GM23248 (cell line): ENCODE measurements around the gene RHEB. TPM values are rescaled to one million over a fixed set of nuclear protein-coding genes. Genes with fewer than 3 reads are reported as not detected.
A peak's percentile ranks its signal among the peaks of the same experiment; 100 is the strongest.
"Not testable (repeated sequence)": the region's sequence is repeated elsewhere in the genome, so short reads cannot be mapped to it uniquely, and the experiment has no call there.

Source experiments
- DNase-seq: peaks from one replicate; pipeline ENCODE4 v3.0.0-alpha.2; 2015
- H2AFZ ChIP-seq: fragments of 200-600 bp; sonication (generic); 2 replicates; pipeline ENCODE4 v1.6.1; 2016; ENCODE audit warnings: antibody characterized with exemption
- H3F3A ChIP-seq: fragments of 200-600 bp; sonication (generic); 2 replicates; pipeline ENCODE4 v1.6.1; 2016; ENCODE audit warnings: mild to moderate bottlenecking, antibody characterized with exemption, mixed run types; ENCODE audit not compliant: insufficient read depth
- H3K27ac ChIP-seq: fragments of 200-600 bp; sonication (generic); 2 replicates; pipeline ENCODE4 v1.5.1; 2016; ENCODE audit warnings: mild to moderate bottlenecking
- H3K27me3 ChIP-seq: fragments of 200-600 bp; sonication (generic); replicated peaks from 2 replicates; pipeline ENCODE4 v1.6.1; 2016; ENCODE audit warnings: mild to moderate bottlenecking; ENCODE audit not compliant: insufficient read depth
- H3K36me3 ChIP-seq: fragments of 200-600 bp; sonication (generic); 2 replicates; pipeline ENCODE4 v1.6.1; 2016; ENCODE audit warnings: low read depth, mild to moderate bottlenecking
- H3K4me1 ChIP-seq: fragments of 200-600 bp; sonication (generic); 2 replicates; pipeline ENCODE4 v1.6.1; 2016; ENCODE audit warnings: mild to moderate bottlenecking; ENCODE audit not compliant: insufficient read depth
- H3K4me2 ChIP-seq: fragments of 200-600 bp; sonication (generic); one replicate; pipeline ENCODE4 v1.6.1; 2016; ENCODE audit warnings: mild to moderate bottlenecking; ENCODE audit not compliant: unreplicated experiment
- H3K4me3 ChIP-seq: fragments of 200-600 bp; sonication (generic); 2 replicates; pipeline ENCODE4 v1.5.1; 2016; ENCODE audit warnings: mild to moderate bottlenecking
- H3K79me2 ChIP-seq: fragments of 200-600 bp; sonication (generic); 2 replicates; pipeline ENCODE4 v1.6.1; 2016; ENCODE audit warnings: mild to moderate bottlenecking; ENCODE audit not compliant: insufficient read depth
- H3K9ac ChIP-seq: fragments of 200-600 bp; sonication (generic); 2 replicates; pipeline ENCODE4 v1.6.1; 2016; ENCODE audit warnings: mild to moderate bottlenecking
- H3K9me2 ChIP-seq: fragments of 200-600 bp; sonication (generic); 2 replicates; pipeline ENCODE4 v1.6.1; 2016; ENCODE audit warnings: mixed run types, mild to moderate bottlenecking, moderate library complexity; ENCODE audit not compliant: insufficient read depth
- H3K9me3 ChIP-seq: fragments of 200-600 bp; sonication (generic); one replicate; pipeline ENCODE4 v1.6.1; 2017; ENCODE audit warnings: low read depth
- H4K20me1 ChIP-seq: fragments of 200-600 bp; sonication (generic); 2 replicates; pipeline ENCODE4 v1.6.0; 2016; ENCODE audit not compliant: insufficient read depth
- EZH2 ChIP-seq: fragments of 200-600 bp; sonication (generic); IDR thresholded peaks from 2 replicates; pipeline ENCODE4 v1.6.1; 2018; ENCODE audit warnings: antibody characterized with exemption, mild to moderate bottlenecking; ENCODE audit not compliant: insufficient read depth, poor library complexity, severe bottlenecking
- EZH2phosphoT487 ChIP-seq: fragments of 200-600 bp; sonication (generic); IDR thresholded peaks from 2 replicates; pipeline ENCODE4 v1.6.1; 2018; ENCODE audit warnings: antibody characterized with exemption, moderate library complexity, mild to moderate bottlenecking, low read depth; ENCODE audit not compliant: insufficient read depth
- WGBS, 2 experiments: methylation state at CpG; one replicate each; pipeline ENCODE4 v1.1.6; 2015 to 2017; ENCODE audit warnings: low lambda C conversion rate in 2 of 2, low coverage in 1 of 2; ENCODE audit errors: missing lambda C conversion rate in 2 of 2; 5-methylcytosine and 5-hydroxymethylcytosine counted together
- in situ Hi-C: fragments of 300-500 bp; cut with MboI; formaldehyde crosslinking; loops from 2 replicates; pipeline ENCODE4 v1.15.0; 2020
- polyA plus RNA-seq: library from polyadenylated mRNA; unstranded; fragments of >200 nt; fragmentation: Nextera tagmentation; extraction: Ambion mirVana; gene quantifications from 2 replicates; pipeline ENCODE4 v1.2.1, GENCODE V29; 2016
- total RNA-seq: library from RNA; depleted of rRNA; stranded (reverse); fragments of >200 nt; shearing (Covaris generic); gene quantifications from 2 replicates; pipeline ENCODE4 v1.2.3, GENCODE V29; 2014

The RHEB gene
- total and polyA plus RNA-seq, 2 experiments from 2014 or later, result 86.4 to 235 TPM

DNA sequence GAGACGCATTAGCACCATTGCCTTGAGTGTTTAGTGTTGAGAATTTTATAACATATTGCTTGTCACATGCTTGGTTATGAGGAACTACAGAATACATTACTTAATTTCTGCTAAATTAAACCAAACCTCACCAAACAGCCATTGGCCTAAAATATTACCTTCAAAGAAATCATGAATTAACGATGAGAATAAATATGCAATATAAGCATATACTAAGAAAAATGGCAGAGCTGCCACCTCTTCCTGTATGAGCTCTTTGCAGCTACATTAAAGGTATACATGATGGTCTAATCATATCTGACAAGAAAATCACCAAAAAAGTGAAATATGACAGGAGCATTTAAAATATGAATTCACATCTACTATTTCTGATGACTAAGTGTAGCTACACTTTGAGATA lies 5.2 kb upstream of the RHEB start:
- Histone ChIP-seq H3K79me2 (no peaks in the 10 kb centered on the region), H3K4me3 (no peak overlapping the region), H3K9ac (no peak overlapping the region), H2AFZ (no peak overlapping the region), H3K4me1 (peaks cover 3% of the 10 kb centered on the region; the same call in 1 of the 2 replicates), H3F3A (no peaks in the 10 kb centered on the region), H4K20me1 (no peaks in the 10 kb centered on the region), H3K9me2 (no peaks in the 10 kb centered on the region), H3K27ac (no peak overlapping the region), H3K9me3 (no peaks in the 10 kb centered on the region), H3K27me3 (no peaks in the 10 kb centered on the region), H3K4me2 (no peak overlapping the region), H3K36me3 (no peaks in the 10 kb centered on the region)
- no peak for TF ChIP-seq EZH2phosphoT487
- no peak for DNase-seq
- WGBS, 2 experiments, result 93 to 97% methylated on average over 2 of the region's 2 CpGs
- in situ Hi-C loops, result no loop called here

DNA sequence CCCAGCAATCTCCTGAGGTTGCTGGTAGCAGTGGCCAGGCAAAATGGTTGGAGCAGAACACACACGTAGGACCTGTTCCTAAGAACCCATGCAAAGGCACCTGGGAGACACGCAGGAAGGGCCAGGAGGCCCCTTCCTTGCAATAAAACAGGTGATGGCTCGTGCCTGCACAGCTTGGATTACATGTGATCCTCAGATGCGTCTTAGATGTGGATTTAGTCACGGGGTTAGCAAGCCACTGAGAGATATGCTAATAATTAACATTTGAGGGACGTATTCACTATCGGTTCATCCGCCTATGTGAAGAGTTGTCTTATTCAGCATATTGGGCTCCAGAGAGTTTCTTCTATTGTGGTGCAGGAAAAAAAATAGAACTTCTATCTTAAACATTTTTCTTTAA lies 4.6 kb upstream of the RHEB start:
- H3K9me2 ChIP-seq, result no peaks in the 10 kb centered on the region
- in situ Hi-C loops, result no loop called here
- no peaks in the 10 kb centered on the region for H3F3A ChIP-seq
- H3K4me3 ChIP-seq, result no peak overlapping the region
- no peak for DNase-seq
- H3K9me3 ChIP-seq, result no peaks in the 10 kb centered on the region
- H3K4me2 ChIP-seq, result no peak overlapping the region
- TF ChIP-seq EZH2 (no peak), EZH2phosphoT487 (no peak)
- H4K20me1 ChIP-seq, result no peaks in the 10 kb centered on the region
- no peaks in the 10 kb centered on the region for H3K79me2 ChIP-seq
- no peak overlapping the region for H3K9ac ChIP-seq
- no peak overlapping the region for H3K27ac ChIP-seq
- no peak overlapping the region for H2AFZ ChIP-seq
- H3K27me3 ChIP-seq, result no peaks in the 10 kb centered on the region
- WGBS, 2 experiments, result 54 to 63% methylated on average over 8 of the region's 8 CpGs
- peaks cover 3% of the 10 kb centered on the region; the same call in 1 of the 2 replicates for H3K4me1 ChIP-seq
- H3K36me3 ChIP-seq, result no peaks in the 10 kb centered on the region

DNA sequence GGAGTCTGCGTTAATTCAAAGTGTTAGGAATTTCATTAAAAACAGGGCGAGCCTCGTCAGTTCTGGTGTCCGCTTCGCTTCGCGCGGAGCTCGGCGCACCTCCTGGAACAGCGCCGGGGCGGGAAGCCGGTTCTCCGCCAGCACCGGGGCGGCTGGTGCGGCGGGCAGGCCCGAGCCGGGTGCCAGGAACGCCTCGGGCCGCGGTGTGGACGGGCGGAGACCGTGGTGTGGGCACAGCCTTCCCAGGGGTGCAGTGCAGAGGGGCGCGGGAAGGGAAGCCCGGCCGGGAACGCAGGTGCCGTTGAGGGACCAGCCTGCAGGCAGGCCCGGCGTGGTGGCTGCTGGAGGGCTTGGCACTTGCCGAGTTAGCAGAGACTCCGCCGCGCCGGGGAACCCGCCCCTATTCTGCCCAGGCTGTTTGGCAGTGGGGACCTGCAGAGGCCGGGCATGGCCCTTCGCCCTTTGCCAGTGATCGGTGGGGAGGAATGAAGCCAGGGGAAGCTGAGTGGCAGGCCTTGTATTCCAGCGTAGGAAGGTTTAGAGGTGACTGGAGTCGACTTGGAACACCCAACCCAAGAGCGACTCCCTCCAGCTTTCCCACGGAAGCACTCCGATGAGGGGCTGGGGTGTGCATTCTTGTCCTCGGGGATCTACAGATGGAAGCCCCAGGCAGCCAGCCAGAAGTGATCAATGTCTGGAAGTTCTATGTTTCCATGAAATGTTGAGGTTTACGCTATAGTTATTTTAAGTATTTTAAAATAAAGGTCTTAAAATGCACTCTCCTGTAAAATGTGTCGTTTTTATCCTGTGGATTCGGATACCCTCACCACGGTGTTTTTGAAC lies 945 bp upstream of the RHEB start:
- in situ Hi-C loops, result no loop called here
- H3K4me1 ChIP-seq, result peaks cover 10% of the 10 kb centered on the region
- peak overlapping the region; percentile 81 for H3K9ac ChIP-seq
- TF ChIP-seq EZH2phosphoT487 (no peak), EZH2 (no peak)
- peaks cover 12% of the 10 kb centered on the region; the same call in 1 of the 2 replicates for H3F3A ChIP-seq
- no peaks in the 10 kb centered on the region for H3K27me3 ChIP-seq
- H3K4me3 ChIP-seq, result peak overlapping the region; percentile 69
- H3K9me2 ChIP-seq, result no peaks in the 10 kb centered on the region
- H3K9me3 ChIP-seq, result no peaks in the 10 kb centered on the region
- H4K20me1 ChIP-seq, result peaks cover 14% of the 10 kb centered on the region; the same call in 1 of the 2 replicates
- DNase-seq, result peak; percentile 57
- peak overlapping the region; percentile 96 for H3K27ac ChIP-seq
- H3K36me3 ChIP-seq, result no peaks in the 10 kb centered on the region
- H3K79me2 ChIP-seq, result peaks cover 33% of the 10 kb centered on the region
- peak overlapping the region; percentile 82 for H3K4me2 ChIP-seq
- WGBS, 2 experiments, result 9 to 11% methylated on average over 48 to 51 of the region's 55 CpGs
- peak overlapping the region; percentile 97 for H2AFZ ChIP-seq

DNA sequence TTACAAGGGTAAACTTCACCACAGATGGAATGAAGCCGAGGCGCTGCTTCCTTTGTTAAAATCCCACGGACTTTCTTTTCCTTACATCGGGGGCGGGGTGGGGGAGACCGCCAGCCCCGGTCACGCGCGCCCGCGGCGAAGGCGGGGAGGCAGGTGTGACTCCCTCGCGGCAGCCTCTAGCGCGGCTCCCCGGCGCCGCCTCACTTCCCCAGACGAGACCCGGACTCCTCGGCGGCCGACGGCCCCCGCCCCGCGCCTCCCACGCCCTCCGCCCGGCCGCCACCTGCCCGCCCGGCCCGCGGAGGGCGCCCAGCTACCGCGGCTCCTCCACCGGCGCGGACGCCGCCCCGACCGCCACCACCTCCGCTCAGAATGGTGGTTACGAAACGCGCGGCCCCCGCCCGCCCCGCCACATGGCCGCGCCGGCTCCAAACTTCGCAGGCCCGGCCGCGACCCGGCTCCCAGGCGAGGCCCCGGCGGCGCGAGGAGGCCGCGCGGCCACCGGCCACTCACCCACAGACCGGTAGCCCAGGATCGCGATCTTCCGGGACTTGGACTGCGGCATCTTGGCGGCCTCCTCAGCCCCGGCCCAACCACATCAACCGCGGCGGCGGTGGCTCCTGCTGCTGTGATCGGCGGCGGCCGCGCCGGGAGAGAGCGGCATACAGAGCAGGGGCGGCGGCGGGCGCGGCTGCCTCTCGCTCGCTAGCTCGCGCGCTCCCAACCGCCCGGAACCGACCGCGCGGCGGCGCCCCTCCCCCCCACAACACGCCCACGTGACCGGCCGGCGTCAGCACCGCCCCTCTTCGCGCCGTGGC lies 539 bp downstream of the RHEB start:
- not testable (repeated sequence) for H2AFZ ChIP-seq
- Histone ChIP-seq H3K4me2 (peak overlapping the region; percentile 96), H3K4me1 (peaks cover 10% of the 10 kb centered on the region)

More for the DNA sequence above, 539 bp downstream of the RHEB start:
- Histone ChIP-seq H3K9ac (peak overlapping the region; percentile 98), H3K27ac (peak overlapping the region; percentile 96), H4K20me1 (peaks cover 26% of the 10 kb centered on the region), H3K4me3 (peak overlapping the region; percentile 84), H3F3A (peaks cover 12% of the 10 kb centered on the region; the same call in 1 of the 2 replicates), H3K79me2 (peaks cover 48% of the 10 kb centered on the region)
- peak; percentile 71 for DNase-seq
- in situ Hi-C loops, H3K9me2 ChIP-seq, H3K9me3 ChIP-seq, H3K36me3 ChIP-seq, H3K27me3 ChIP-seq: not testable (repeated sequence)
- 1 to 2% methylated on average over 36 to 81 of the region's 118 CpGs for WGBS, 2 experiments
